IPS-NIHi11 (cell line): Measurements from ENCODE around the gene MYOG.
A peak's percentile ranks its signal among the peaks of the same experiment; 100 is the strongest.

Source experiments
- DNase-seq: peaks from one replicate; pipeline ENCODE4 v3.0.0; 2012; ENCODE audit warnings: mixed read lengths, low spot score

The MYOG gene

DNA sequence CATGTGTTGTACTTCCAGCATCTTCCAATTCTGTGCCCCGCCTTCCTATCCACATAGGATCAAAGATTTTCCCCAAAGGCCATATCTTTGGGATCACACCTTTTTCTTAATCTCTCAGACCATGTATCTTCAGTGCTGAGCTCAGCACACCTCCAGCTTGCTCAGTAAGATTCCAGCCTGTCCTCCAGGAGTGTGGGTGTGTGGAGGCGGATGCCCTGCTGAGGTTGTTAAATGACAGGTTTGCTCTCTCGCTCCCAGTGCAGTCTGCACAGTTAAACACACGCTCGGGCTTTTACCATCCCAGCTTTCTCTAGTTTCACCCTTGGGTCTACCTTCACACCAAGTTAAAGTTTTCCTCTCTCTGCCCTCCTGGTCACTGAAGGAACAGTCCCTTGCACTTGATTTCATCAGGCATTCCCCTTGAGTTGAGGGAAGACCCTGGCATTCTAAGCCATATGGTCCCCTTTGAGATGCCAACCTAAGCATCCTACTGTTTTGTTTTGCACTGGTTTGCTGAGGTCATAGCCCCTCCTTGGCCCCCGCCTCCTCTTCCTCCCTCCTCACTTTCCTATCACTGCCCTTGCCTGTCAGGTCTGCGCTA is 13.7 kb downstream of the MYOG start:
- DNase-seq, result no peak

DNA sequence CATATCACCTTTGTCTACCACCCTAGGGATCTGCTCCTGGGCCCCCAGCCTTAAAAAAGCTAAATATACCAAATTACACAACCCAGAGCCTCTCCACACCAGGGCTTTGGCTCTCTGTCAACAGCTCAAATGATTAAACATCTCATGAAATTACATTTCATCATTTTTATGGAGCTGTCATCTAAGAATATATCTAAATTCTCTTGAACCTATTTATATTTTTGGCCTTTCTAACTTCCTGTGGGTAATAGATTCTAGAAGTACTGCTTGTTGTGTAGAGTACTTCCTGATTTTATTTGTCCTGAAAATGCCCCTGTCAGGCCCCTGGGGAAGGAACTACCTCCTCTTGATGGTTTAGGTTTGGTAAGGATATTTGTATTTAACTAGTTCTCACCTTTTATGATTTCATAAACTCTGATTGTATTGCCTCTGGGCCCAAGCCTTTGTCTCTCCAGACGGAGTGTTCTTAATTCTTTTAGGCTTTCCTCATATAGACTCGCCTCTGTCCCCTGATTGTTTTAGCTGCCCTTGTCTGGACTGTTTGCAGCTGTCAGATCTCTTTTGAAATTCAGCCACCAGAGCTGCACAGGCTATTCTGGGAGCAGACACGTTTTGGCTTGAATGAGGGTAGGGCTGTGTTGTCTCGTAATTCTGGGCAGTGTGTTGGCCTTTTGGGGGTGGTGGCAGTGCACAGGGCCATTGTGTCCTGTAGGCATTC is 16.6 kb downstream of the MYOG start:
- DNase-seq, result no peak

DNA sequence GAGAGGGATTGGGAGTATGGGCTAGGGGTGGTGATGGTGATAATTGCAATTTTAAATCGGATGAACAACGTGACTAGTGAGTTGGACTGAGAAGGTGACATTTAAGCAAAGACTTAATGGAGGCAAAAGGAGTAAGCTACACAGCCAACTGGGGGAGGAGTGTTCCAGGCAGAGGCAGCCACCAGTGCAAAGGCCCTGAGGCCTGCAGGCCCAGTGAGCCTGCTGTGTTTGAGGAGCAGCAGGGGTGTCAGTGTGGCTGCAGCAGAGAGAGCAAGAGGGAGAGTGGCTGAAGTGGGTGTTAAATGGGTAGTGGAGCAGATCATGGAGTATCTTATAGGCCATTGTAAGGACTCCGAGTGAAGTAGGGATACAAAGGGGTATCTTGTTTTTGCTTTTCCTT is 18.8 kb downstream of the MYOG start:
- no peak for DNase-seq

DNA sequence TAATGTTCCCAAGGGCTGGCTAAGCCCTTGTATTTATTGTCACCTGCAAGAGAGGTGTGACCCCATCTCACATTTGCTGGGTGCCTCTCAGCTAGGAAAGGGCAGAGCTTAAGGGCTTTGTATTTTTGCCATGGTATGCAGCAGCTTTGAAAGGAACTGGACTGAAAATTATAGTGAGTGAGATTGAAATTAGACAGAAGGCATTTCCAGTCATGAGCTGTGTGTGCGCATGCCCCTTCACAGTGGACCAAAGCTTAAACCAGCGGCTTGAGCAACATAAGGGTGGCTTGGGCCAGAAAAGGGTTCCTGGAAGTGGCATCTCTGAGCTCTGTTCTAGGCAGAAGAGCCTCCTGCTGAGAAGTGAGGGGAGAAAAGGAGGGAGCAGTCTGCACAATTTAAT is 19.8 kb downstream of the MYOG start:
- DNase-seq, result no peak

DNA sequence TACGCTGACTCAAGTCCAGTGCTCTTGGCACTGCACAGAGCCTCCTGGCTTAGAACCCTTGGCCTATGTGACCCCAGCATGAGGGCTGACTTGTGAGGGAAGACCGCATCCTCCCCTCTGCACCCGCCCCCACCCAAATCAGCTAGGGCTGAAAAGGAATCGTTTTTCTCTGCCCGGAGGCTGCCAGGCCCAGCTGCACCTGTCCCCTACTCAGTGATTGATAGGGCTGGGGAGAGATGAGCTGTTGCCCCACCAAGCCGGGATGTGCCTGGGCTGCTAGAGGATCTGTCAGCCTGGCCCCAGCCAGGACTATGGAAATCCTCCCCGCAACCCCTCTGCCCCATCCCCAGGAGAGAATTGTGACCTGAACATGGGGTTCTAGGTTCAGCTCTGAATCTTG is 20.6 kb downstream of the MYOG start:
- no peak for DNase-seq

DNA sequence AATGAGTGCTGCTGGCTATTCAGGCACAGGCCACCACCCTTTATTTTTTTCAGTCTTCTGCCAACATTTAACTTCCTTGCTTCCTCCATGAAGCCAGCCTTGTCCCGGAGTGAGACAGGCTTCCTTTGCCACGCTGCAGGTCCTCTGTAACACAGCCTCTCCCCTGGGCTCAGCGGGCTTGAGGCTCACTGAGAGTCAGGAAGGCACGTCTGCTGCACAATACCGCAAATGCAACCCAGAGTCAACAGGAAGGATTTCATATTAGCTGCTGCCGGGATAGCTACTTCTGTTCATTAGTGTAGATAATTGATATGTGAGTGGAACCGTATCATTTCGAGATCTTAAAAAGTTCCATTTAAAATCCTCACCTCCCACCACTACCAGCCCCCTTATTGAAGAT is 22.5 kb downstream of the MYOG start:
- DNase-seq, result no peak

DNA sequence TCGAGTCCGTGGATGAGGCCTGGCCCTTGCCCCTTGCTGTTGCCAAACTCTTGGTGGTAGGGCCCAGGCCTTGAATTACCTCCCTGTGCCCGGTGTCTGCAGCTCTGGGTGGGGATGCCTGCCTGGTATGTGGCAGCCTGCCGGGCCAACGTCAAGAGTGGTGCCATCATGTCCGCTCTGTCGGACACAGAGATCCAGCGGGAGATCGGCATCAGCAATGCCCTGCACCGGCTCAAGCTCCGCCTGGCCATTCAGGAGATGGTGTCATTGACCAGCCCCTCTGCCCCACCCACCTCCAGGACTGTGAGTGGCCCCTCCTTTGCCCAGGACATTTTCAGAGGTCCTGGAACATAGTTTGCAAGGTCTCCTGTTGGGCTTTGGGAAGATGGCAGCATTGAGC is 25.7 kb downstream of the MYOG start:
- no peak for DNase-seq

DNA sequence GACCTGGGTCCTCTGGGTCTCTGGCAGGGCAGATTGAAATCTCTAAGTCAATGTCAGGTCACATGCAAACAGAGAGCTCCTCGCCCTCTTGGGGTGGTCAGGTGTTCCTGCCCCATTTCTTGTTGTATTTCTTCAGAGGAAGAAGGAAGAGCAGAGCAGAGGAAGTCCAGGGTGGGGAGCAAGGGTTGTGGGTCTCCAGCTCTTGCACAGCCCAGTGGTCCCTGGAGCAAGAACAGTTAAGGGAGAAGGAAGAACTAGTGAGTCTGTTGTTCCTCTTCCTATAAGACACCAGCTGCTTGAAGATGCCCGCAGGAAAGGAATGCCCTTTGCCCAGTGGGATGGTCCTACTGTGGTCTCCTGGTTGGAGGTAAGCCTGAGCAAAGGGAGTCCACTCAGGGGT is 26.3 kb downstream of the MYOG start:
- DNase-seq, result no peak

DNA sequence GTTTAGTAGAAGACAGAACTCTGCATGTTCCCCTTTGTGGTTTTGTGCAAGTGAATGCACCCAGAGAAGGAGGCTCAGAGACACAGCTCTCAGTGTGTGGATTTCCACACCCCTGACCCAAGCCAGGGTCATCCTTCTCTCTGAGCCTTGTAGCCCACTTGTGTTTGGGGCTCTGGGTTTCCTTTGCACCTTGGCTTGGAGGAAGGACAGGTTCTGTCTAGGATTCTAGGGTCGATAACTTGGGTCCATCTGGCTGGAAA is 27.2 kb downstream of the MYOG start:
- DNase-seq, result no peak

DNA sequence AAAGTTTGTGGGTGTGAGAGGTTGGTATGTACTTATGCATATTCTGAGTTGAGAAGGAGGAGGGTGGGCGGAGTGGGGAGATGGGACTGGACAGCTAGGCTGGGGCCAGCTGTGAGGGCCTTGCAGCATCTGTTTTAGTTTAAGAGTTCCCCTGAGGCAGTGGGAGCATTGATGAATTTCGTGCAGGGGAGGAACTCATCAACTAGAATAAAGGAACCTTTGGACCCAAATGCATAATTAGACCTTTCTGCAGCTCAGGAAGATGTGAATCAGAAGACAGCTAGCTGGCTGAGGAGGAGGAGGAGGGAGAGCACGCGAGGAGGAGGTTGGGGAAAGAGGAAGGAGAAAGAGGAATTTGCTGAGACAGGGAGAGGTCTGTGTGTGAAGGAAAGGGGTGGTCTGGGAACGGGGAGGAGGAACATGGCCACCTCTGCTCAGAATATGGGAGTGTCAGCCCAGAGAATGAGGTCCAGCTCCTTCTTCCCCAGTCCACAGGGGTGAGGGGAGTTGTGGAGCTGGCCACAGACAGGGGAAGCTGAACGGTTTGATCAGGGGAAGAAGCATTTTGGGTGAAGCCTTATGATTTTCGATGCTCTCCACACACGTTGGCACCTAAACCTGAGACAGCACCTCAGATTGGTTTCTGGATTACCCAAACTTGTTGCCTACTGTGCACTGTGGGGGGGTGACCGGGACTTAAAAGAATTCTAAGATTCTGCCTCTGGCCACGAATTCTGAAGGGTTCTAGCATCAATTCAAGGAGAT is 27.7 kb downstream of the MYOG start:
- no peak for DNase-seq

DNA sequence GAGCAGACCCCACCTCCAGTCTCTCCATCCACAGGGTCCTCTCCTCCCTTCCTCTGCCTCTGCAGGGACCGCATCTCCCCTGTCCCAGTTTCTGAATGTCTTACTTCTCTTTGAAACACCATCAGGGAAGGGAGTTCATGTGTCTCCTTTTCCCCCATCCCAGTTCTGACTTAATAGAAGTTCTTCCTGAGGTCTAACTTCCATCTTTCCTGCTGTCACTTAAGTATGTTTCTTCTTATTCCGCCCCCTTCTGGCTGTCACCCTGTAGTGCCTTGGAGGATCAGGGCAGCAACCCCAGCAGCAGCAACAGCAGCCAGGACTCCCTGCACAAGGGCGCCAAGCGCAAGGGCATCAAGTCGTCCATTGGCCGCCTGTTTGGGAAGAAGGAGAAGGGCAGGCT is 29.3 kb downstream of the MYOG start:
- no peak for DNase-seq

DNA sequence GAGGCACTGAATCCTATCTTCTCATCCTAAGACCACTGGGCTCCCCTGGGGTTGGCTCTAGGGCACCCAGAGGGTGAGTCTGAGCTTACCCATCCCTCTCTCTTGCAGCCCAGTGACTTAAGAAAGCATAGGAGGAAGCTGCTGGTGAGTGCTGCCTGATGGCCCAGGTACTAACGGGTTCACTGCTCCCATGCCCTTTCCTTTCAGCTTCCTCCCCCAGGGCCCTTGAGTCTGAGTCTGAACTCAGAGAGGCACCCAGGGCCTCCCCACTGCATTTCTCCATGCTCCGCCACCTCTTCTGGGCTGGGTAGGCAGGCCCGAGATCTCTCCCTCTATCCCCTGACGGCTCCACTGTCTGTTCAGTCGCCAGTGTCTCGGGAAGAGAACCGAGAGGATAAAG is 29.8 kb downstream of the MYOG start:
- DNase-seq, result no peak

DNA sequence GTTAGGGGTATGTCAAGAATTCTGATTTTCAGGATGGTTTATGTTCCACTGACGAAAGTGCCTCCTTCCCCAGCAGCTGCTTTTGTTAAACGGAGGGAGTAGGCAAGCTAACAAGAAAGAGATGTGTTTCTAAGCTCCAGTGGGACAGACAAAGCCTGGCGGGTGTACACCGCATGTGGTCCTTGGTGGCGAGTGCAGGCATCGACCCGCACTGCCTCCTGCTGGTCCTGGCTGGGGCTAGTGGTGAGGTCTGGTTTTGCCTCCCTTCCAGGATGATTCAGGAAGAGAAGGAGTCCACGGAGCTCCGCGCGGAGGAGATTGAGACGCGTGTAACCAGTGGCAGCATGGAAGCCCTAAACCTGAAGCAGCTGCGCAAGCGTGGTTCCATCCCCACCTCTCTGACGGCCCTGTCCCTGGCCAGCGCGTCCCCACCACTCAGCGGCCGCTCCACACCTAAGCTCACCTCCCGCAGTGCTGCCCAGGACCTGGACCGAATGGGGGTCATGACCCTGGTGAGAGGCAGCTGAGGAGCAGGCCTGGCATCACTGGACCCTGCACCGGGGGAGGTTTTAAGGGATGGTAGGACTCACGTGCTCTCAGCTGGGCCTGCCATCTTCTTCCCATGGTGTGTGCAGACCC is 30.5 kb downstream of the MYOG start:
- DNase-seq, result peak; percentile 69

DNA sequence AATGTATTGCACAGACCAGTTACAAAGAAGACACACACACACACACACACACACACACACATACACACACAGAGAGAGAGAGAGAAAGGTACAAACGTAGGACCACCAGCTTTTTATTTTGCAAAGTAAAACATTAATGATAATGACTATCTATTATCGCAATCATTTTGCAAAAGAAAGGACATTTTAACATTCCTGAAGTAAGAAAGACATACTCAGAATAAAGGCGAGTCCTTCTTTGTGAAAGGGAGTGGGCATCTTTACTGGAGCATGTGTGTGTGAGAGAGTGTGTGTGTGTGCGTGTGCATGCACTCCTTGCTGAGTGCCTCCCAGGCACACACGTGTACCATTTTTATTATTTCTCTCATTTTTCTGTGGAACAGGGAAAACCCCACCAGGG is 31.2 kb downstream of the MYOG start:
- no peak for DNase-seq

DNA sequence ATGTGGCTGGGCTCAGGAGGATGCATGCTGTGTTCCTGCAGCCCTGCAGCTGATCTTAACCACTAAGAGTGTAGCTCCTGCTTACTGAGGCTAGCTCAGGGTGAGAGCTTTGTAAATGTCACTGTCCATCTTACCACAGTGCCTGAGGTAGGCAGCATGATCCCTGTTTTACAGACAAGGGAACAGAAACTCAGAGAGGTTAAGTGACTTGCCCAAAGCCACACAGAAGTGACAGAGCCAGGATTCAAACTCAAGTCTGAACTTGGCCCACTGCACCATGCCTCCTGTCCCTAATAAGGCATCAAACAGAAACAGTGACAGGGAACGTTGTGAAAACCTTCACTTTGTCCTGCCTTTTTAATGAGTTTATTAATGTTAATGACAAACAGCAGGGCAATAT is 31.6 kb downstream of the MYOG start:
- DNase-seq, result no peak

DNA sequence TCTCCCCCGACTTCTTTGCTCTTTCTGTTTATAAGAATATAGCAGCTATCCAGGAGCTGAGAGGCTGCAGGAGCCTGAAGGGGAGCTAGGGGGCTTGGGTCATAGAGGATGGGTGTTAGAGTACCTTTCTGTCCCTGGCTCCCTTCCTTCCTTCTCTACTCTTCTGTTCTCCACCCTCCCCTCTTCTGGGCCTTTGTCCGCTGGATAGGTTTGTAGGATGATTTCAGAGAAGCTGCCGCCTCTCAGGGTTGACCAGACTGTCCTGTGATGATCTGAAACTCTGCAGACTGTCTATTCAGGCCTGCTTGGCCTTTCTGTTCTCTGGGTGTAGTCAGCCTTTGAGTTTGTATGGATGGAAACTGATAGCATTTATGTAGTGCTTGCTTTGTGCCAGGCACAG is 33.2 kb downstream of the MYOG start:
- no peak for DNase-seq

DNA sequence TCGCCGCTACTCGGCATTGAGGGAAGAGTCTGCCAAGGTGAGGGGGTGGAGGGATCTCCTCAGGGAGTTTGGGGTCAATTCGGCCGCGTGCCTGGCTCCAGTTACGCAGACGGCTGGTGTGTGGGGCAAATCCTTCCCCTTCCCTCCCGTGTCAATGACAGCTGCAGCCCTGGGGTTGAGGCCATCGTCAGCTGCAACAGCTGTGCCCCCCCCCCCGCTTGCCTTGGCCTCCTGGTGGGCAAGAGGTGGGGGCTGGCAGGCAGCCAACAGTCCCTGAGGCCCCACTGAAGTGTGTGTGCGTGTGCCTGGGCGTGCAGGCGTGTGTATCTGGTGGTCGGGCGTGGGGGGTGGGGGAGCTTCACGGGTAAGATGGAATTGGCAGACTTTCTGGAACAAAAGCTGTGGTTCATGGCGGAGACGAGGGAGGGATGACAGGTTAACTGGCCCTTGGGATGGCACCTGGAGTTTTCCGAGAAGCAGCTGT is 33.9 kb downstream of the MYOG start:
- no peak for DNase-seq

DNA sequence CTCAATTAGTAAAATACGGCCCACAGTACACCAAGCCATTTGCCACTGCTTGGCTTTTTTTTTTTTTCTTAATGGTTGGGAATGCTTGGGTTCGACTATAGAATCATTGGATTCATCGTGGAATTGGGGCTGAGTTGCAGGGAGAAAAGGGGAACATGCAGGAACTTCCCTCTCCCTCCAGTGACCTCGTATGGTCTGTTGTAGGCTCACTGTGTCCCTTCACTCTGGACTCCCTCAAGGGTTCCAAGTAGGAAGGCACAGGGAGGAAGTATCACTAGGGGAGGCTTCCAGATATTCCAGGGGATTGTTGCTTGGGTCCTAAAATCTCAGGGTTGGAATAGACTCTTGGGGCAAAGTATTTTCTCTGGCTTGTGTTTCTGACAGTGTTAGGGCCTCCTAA is 35.0 kb downstream of the MYOG start:
- DNase-seq, result no peak

DNA sequence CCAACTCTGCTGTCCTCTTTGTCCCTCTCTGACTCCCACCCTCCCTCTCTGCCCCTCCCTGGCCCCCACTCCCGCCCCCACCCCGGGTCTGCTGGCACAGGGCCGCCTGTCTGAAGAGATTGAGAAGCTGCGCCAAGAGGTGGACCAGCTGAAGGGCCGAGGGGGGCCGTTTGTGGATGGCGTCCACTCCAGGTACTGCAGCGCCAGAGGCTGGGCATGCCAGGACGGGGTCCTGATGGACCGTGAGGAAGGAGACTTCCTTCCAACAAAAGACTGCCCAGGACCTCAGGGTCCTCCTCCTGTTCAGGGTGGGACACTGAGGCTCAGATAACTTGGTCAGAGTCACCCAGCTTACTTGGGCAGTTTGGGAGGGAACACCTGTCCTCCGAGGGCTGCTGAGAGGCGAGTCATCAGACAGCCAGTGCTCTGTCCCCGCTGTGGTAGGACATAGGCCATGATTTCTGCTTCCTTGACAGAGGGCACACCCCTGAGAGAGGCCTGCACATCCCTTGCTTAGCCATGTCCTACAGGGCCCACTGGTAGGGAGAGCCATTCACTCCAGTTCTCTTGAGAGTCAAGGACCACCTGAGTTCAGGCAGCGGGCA is 36.1 kb downstream of the MYOG start:
- DNase-seq, result no peak

DNA sequence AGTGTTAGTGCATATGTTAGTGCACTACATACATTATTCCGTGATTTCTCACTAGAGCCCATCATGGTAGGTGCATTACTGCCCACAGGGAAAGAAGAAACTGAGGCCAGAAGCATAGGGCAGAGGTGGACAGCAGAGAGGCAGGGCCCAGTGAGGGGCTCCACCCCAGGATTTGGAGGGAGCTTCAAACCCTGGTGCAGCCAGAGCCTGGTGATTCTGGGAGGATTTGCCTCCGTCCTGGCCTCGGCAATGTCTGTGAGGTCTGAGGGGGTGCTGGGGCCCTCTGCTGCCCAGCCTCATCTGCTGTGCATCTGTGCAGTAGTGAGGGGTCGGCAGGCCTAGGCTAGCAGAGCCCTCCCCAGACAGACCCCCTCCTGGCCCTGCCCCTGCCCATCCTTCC is 36.7 kb downstream of the MYOG start:
- no peak for DNase-seq

DNA sequence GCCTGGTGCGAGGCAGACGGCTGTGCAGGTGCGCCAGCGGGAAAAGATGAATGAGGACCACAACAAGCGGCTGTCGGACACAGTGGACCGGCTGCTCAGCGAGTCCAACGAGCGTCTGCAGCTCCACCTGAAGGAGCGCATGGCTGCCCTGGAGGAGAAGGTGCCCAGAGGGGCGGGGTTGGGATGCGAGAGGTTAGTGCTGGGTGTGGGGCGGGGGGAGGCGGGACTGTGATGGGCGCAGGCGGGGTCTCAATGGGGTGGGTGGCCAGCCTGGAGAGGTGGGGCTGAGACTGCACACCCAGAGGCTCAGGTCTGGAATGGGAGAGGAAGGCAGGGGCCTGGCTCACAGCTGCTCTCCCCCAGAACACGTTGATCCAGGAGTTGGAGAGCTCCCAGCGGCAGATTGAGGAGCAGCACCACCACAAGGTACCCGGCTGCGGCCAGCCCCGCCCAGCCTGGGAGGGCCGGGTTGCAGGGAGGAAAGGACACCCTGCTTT is 37.2 kb downstream of the MYOG start:
- peak; percentile 95 for DNase-seq

DNA sequence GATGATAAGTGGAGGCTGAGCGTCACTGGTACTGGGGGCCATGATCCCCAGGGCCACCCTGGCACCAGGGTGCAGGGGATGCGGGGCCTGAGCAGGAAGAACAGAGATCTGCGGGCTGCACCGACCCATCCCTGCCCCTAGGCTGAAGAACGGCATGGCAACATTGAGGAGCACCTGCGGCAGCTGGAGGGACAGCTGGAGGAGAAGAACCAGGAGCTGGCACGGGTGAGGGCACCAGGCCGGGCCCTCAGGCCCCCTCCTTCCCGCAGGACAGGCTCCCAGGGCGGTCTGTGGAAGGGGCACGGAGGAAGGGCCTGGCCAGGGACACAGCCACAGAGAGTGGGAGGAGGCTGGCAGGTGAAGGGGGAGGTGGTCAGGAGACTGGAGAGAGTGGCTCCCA is 37.7 kb downstream of the MYOG start:
- DNase-seq, result no peak
